Suprapubic skin (tissue), 4 donors: ENCODE results near the gene EXOSC7.

Experiments
- CTCF ChIP-seq, 2 donors: fragments of 200-600 bp in 1 of 2; fragments of 450-650 bp in 1 of 2; sonication (generic) in 1 of 2; IDR thresholded peaks; one replicate each; pipeline ENCODE4 v1.5.1; 2016 to 2019; ENCODE audit warnings: antibody characterized with exemption in 2 of 2, mild to moderate bottlenecking in 1 of 2, moderate library complexity in 1 of 2
- EP300 ChIP-seq: sonication (generic); formaldehyde crosslinking; IDR thresholded peaks from one replicate; pipeline ENCODE4 v1.6.1; 2017; ENCODE audit warnings: antibody characterized with exemption
- POLR2A ChIP-seq, 2 donors: fragments of 450-650 bp; IDR thresholded peaks; one replicate each; pipeline ENCODE4 v1.6.1; 2017; ENCODE audit warnings: antibody characterized with exemption in 2 of 2, mild to moderate bottlenecking in 2 of 2, moderate library complexity in 2 of 2
- POLR2AphosphoS5 ChIP-seq, 3 donors: sonication (generic); formaldehyde crosslinking; IDR thresholded peaks; one replicate each; pipeline ENCODE4 v1.6.1; 2017; ENCODE audit warnings: antibody characterized with exemption in 3 of 3

- TF ChIP-seq CTCF (IDR thresholded peaks at IDR 0.05) (no peak), POLR2AphosphoS5 (IDR thresholded peaks at IDR 0.05) (no peak), EP300 (no peak), POLR2A (IDR thresholded peaks at IDR 0.05) (no peak)
Observed at GRCh38 chr3:44950275-44950734, 25.7 kb upstream of the EXOSC7 start.
